Activated T-cell treated with anti-CD3 and anti-CD28 coated beads for 24 hours (primary cell): ENCODE data around the gene SPDYE4.
A peak's percentile ranks its signal among the peaks of the same experiment; 100 is the strongest.

Source experiments
- DNase-seq: peaks from one replicate; pipeline ENCODE4 v3.0.0-alpha.2; 2020; ENCODE audit warnings: low read depth

The SPDYE4 gene

DNA sequence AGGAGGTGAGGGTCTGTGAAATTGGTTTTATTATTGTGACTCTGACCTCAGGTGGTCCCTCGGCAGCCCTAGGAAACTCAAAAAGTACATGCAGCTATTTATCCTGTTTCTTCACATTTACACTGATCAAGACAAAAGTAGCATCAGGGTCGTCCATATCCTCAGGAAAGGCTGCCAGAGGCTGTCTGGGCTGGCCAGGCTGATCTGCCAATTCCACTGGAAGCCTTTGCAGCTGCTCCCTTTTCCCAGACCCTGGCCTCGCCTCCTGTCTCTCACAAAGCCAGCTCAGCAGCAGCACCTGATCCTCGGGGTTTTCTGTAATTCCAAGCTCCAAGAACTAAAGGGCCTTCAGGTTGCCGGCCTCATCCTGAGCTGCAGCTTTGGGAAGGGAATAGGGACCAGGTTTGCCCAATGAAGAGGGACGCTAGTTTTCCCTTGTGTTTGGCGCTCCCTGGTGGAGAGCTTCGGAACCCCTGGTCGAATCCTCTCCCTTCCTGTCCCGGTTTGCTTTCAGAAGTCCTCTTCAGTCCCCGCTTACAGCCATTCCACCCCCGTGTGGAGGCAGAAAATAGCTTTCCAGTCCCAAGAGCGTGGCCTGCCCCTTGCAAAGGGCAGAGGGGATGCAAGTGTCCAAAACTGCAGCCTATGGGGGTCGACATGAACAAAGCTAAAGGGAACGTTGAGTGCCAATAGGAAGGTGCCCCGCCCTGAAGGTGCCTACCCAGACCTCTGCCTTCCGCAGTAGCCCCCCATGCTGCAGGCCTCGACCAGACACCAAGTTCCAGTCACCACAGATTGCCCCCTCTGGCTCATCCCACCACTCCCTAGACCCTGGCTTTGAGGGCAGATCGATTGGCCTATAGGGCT lies 27.4 kb upstream of the SPDYE4 start:
- peak; percentile 48 for DNase-seq

DNA sequence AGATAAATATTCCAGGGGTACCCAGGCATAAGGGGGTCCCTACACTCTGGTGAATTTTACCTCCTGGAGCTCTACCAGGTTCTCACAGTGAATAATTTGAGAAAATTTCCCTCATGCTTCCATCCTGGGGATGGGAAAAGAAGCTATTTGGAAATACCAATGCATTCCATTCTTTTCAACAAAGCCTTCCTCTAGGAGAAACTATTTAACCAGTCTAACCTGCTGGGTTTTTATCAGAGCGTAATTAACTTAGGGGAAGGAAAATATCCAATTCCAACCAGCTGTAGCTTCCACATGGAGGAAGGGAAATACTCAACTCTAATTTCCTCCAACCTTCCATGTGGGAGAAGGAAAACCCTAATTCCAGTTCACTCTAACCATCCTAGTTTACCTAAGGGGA lies 23.8 kb upstream of the SPDYE4 start:
- no peak for DNase-seq

GRCh38 chr17:8781776-8782175 lies 23.4 kb upstream of the SPDYE4 start:
- no peak for DNase-seq

DNA sequence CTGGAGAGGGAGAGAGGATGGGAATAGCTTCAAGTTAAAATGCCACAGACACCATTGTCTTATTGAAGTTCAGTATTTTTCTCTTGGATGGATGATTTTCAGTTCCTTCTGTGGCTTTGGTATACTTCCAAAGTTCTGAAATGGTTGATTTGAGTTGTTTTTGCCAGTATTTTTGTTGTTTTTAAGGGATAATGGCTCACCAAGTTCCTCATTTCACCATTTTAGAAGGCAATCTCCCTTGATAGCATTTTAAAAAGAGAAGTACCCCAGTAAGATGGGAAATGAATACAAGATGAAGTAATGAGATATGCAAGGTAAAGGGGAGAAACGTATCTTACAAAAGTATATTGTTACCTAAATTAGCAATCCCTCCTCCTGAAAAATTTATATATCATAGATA lies 18.5 kb upstream of the SPDYE4 start:
- DNase-seq = no peak

DNA sequence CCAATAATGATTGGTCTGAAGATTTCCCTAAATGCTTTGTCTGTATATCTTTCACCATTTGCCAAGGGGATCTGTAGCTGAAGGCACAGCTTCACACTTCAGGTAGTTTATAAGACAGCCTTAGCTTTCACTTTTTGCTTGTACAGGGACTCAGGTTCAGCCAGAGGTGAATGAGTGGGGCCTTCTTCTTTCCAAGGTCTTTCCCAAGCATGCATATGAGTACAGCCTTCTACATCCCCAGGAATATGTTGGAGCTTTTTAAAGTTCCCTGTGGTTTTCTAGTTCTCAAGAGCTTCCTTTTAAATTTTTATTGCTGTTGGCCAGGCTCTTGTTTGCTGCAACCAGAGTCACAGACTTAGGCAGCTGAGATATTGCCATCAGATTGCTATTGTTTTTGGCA lies 17.9 kb upstream of the SPDYE4 start:
- DNase-seq = no peak

DNA sequence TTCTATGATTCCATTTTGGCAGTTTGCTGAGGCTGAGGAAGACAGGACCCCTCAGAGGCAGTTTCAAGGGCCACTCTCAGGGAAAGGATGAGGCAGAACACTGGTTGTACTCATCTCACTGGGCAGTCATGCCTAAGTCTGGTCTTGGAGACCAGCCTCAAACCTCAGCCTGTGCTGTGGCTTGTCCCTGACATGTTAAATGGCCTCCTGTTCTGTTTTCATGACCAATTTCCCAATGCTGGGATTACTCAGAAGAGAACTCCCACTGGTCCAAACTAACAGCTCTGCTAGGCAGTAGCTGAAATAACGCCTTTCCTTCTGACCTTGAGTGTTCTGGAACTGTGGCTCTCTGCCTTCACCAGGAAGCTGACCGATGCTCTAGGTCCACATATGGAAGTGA lies 8.4 kb upstream of the SPDYE4 start:
- no peak for DNase-seq

DNA sequence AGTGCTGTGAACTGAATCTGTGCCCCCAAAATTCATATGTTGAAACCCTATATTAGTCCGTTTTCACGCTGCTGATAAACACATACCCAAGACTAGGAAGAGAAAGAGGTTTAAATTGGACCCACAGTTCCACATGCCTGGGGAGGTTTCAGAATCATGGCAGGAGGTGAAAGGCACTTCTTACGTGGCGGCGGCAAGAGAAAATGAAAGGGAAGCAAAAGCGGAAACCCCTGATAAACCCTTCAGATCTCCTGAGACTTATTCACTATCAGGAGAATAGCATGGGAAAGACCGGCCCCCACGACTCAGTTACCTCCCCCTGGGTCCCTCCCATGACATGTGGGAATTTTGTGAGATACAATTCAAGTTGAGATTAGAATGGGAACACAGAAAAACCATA lies 3.7 kb upstream of the SPDYE4 start:
- no peak for DNase-seq

GRCh38 chr17:8757189-8757588 lies 1.2 kb downstream of the SPDYE4 start:
- no peak for DNase-seq

DNA sequence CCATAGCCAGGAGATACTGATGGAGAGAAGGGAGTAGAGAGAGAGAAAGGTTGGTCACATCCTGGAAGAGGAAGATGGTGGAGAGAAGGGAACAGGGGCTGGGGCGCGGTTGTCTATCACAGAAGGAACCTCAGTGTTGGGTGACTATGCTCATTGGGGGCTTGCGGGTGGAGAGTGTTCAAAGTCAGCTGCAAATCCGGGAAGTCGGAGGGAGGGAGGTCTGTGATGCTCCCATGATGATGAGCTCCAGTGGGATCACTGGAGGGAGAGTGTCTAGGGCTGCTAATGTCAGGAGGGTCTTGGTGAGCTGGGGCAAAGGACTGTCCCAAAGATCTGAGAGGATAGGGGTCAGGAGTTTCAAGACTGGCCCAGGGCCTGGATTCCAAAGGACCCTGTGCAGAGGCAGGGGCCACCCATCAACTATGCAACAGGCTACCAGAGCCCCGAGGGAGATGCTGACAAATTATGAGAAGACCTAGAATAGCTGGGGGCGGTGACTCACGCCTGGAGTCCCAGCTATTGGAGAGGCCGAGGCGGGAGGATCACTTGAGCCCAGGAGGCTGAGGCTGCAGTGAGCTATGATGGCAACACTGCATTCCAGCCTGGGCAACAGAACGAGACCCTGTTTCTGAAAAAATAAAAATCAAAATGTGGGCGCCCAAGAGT lies 2.6 kb downstream of the SPDYE4 start:
- no peak for DNase-seq

DNA sequence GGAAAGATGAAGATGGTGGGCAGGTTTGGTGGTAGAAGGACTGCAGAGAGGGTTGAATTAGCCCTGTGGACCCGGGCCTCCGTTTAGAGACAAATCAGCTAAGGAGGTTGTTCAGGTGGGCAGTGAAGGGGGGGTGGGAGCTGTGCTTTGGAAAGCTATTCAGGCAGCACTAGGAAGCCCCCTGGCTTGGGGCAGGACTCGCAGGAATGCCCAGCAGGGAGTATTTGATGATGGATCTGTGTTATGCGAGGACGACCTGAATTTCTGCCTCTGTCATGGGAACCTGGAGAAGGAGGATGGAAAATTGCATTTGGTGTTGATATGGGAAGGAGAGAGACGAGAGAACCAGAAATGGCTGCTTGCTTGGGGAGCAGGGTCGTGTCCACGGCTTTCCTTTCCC lies 3.5 kb downstream of the SPDYE4 start:
- no peak for DNase-seq

DNA sequence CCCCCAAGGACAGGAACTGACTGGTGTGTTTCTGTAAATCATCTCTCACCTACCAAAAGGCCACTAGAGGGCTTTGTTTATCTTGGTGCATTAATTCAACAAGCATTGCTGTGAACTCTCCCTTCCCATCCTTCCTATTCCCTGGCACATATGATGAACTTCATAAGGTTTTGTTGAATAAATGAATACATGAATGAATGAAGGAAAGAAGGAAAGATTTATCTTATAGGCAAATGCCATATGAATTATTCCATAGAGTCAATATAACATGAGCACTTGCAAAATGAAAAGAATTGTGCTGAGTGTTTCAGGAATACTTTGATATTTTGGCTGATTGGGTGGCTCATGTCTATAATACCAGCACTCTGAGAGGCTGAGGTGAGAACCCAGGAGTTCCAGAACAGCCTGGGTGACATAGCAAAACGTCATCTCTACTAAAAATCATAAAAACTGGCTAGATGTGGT lies 4.3 kb downstream of the SPDYE4 start:
- DNase-seq = no peak

GRCh38 chr17:8753136-8753975 lies 5.0 kb downstream of the SPDYE4 start:
- no peak for DNase-seq

GRCh38 chr17:8749616-8750015 lies 8.7 kb downstream of the SPDYE4 start:
- no peak for DNase-seq

GRCh38 chr17:8747742-8748141 lies 10.6 kb downstream of the SPDYE4 start:
- no peak for DNase-seq

GRCh38 chr17:8746501-8747236 lies 11.7 kb downstream of the SPDYE4 start:
- DNase-seq = no peak

DNA sequence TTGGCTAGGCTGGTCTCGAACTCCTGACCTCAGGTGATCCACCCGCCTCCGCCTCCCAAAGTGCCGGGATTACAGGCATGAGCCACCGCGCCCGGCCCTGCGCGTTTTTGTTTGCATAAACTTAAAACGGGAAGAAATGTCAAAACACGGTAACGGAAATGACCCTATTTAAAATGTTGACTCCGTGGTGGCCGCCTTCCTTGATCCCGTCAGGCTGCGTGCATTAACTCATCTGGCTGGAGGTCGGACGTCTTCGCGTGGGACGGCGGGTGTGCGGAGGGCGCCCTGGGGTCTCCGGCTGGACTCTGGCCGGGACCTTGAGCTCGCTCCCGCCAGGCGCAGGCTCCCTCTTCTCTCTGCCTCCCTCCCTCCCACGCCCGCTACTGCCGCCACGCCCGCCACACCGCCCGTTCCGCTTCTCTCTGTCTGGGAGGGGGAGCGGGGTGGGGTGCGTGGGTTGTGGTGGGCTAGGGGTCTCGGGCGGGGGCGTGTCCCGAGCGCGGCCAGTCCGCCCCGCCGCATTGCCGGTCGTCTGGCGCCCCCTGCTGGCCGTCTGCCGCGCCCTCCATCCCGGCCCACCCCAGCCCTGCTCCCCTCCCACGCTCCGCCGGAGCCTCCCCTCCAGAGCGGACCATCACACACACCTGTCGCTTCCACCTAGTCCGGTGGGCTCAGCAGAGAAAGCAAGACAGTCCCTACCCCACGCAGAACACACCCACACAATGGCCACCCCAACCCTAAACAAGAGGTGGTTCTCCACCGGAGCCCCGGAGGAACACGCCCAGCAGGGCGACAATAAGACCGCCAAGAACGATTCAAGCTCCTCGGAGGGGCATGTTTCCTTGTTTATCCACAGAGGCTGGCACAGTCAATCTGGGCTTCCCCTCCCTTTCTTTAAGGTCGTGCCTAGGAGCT lies 12.5 kb downstream of the SPDYE4 start:
- DNase-seq = peak; percentile 69

DNA sequence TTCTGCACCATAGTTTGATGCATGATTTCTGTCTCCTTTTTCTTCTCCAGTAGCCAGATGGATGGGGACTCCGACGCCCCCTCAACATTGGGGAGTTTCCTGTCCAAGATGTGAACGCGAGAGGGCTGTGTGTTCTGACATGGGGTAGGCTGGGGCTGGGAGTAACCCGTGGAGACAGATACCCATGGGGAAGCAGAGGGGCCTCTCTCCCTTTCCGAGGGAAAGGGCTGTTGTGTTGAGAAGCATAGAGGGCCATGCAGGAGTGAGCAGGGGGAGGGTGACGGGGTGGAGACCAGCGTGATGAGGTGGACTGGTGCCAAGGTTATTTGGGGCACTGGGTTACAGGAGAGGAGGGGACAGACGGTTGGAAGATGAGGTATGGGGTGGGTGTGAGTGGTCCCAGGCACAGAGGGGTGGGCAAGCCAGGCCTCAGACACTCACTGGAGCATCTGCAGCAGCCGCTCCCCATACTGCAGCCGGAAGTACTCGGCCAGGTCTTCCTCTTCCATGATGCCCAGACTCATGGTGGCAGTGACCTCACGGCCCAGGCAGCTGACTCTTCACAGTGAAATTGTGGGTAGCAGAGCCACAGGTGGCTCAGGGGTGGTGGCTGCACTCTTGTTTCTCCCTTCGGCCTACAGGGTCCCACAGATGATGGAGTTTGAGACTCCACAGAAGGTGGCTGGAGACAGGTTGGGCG lies 14.1 kb downstream of the SPDYE4 start:
- DNase-seq = no peak

DNA sequence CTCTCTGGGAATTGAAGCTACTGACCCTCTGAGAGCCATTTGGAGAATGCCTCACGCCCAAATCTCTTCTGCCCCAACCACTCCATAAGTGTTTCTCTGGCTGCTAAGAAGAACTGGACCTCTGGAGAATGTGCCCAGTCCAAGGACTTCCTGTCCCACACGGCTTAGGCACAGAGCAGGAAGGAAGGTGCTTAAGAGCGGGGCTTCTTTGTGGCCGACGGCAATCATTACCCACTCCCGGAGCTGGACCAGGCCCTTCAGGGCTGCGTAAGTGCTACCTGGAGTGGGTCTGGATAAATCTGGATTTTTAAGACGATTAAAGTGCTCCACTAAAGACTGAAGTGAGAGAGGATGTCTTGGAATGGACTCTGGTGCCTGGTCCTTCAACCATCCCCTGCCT lies 15.5 kb downstream of the SPDYE4 start:
- no peak for DNase-seq

GRCh38 chr17:8742274-8742673 lies 16.1 kb downstream of the SPDYE4 start:
- DNase-seq = no peak

- no peak for DNase-seq
These were observed 16.6 kb downstream of the SPDYE4 start for GRCh38 chr17:8741771-8742170.
